HG03520 (cell line): ENCODE measurements around the gene DDX17.

Experiments
- ATAC-seq: cut with Tn5 transposase; IDR thresholded peaks from one replicate; pipeline ENCODE4 v1.9.1; 2021; ENCODE audit warnings: mild to moderate bottlenecking, moderate library complexity; ENCODE audit not compliant: unreplicated experiment

Gene DDX17

GRCh38 chr22:38451404-38451803 is 54.7 kb downstream of the DDX17 start:
- ATAC-seq, result no peak

DNA sequence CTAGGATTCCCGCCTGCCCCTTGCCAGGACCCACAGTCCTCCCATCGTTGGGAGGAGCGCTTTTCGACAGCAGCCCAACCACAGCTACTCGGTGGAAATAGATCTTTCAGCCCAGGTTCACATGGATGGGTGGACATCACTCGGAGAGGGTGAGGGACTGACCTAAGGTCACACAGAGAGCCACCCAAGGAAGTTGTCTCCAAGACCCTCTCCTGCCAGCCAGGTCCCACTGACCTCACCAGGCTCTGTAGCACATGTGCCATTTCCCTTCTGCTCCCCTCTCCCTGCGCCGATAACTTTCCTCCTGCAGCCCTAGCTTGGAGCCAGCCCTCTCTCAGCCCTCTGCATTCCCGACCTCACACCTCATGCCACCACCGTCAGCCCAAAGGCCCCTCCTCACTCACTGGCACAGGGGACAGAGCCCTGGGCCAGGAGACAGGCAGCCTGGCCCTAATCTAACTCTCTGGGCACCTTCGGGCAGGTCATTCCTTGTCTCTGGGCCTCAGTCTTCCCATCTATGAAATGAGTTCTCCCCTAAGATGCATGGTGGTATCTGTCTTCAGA is 55.8 kb downstream of the DDX17 start:
- ATAC-seq, result no peak

- ATAC-seq, result no peak
Measured at GRCh38 chr22:38449776-38450175, 56.3 kb downstream of the DDX17 start.

GRCh38 chr22:38448945-38449745 is 57.0 kb downstream of the DDX17 start:
- ATAC-seq, result no peak

DNA sequence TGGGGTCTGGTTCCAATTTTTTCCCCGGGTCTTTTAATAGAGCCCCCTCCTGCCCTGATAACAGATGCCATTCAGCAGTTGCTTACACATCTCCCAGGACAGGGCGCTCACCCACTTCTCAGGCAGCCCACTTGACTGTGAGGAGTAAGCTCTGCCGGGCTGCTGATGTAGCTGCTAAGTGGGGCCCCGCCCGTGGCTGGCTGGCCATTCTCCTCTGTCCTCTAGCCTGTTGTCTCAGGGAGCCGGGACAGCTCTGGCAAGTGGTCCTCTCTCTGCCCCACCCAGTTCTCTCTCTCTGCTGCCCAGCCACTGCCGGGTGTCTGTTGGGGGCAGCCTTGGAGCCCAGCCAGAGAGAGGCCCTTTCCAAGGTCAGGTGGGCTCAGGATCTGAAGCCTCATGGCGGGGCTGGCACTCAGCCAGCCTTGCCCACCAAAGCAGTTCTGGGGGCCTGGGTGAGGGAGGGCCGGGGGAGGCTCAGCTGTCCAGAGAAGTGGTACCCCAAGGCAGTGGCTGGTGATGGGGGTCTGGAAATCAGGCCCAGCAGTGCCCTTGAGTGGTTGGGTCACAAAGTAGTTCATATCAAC is 60.0 kb downstream of the DDX17 start:
- no peak for ATAC-seq

DNA sequence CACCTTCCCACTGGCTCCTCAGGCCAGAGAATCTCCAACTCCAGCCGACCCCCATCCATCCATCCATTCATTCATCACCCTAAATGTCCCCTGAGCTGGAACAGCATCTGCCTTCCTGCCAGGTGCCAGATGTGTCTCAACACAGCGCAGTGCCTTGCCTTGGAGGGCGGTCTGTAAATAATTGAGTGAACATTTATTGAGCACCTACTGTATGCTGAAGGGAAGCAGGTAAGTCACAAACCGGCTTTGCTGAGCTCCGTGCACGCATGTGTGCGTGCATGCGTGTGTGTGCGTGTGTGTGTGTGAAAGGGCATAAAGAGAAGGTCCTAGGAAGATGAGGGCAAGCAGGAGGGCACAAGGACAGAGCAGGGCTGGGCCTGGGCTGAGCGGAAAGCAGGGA is 61.3 kb downstream of the DDX17 start:
- no peak for ATAC-seq

- no peak for ATAC-seq
Measured at GRCh38 chr22:38443628-38444521, 62.2 kb downstream of the DDX17 start.

DNA sequence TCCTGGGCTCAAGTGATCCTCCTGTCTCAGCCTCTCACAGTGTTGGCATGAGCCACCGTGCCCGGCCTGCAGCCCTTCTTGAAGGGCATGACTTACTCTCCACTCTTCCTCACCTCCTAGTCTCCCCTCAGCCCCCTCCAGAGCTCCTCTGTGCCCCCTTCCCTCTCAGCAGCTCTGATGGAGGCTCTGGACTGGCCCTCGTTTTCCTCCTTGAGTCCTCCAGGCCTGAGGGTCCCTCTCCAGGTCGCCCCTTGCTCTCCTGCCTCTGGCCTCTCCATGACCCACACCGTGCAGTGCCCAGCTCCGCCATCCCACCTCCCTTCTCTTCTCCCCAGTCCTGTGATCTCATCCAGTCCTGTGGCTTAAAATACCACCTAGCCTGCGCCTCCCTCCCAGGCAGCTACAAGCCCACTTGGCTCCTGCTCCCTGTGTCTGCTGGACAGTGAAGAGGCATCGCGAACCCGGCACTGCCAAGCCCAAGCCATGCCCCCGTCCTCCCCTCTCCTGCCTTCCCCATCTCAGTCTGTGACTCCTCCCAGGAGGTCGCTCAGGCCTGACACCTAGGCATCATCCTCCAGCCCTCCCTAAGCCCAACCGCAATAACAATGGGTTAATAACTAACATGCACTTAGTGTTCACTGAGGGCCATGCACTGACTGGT is 63.0 kb downstream of the DDX17 start:
- no peak for ATAC-seq

- ATAC-seq, result no peak
Measured at GRCh38 chr22:38441620-38442287, 64.4 kb downstream of the DDX17 start.

- no peak for ATAC-seq
Measured at GRCh38 chr22:38440747-38441350, 65.3 kb downstream of the DDX17 start.

GRCh38 chr22:38437416-38437815 is 68.7 kb downstream of the DDX17 start:
- no peak for ATAC-seq

- ATAC-seq, result no peak
Measured at GRCh38 chr22:38436629-38437395, 69.3 kb downstream of the DDX17 start.

GRCh38 chr22:38435965-38436364 is 70.1 kb downstream of the DDX17 start:
- ATAC-seq, result no peak

- ATAC-seq, result no peak
Measured at GRCh38 chr22:38435010-38435409, 71.1 kb downstream of the DDX17 start.

- no peak for ATAC-seq
Measured at GRCh38 chr22:38433871-38434270, 72.2 kb downstream of the DDX17 start.
